Osteocyte (in vitro differentiated cells): ENCODE data around the gene TLCD3B. TPM values are rescaled to one million over a fixed set of nuclear protein-coding genes. Genes with fewer than 3 reads are reported as not detected.

ENCODE experiments used
- DNase-seq: peaks from one replicate; pipeline ENCODE4 v3.0.0; 2021; ENCODE audit warnings: mixed read lengths; ENCODE audit not compliant: unreplicated experiment; ENCODE audit errors: extremely low spot score
- H3K27ac Mint-ChIP-seq: one replicate; pipeline ENCODE4 v1.8.0; 2021; ENCODE audit warnings: mild to moderate bottlenecking, mixed read lengths; ENCODE audit not compliant: unreplicated experiment
- H3K27me3 Mint-ChIP-seq: one replicate; pipeline ENCODE4 v1.8.0; 2021; ENCODE audit warnings: mixed read lengths; ENCODE audit not compliant: unreplicated experiment
- H3K36me3 Mint-ChIP-seq: one replicate; pipeline ENCODE4 v1.8.0; 2021; ENCODE audit warnings: mixed read lengths; ENCODE audit not compliant: unreplicated experiment
- H3K4me1 Mint-ChIP-seq: one replicate; pipeline ENCODE4 v1.8.0; 2021; ENCODE audit warnings: mixed read lengths; ENCODE audit not compliant: unreplicated experiment
- H3K4me3 Mint-ChIP-seq: one replicate; pipeline ENCODE4 v1.8.0; 2021; ENCODE audit warnings: mild to moderate bottlenecking, moderate library complexity, mixed read lengths; ENCODE audit not compliant: unreplicated experiment
- H3K9me3 Mint-ChIP-seq: one replicate; pipeline ENCODE4 v1.8.0; 2021; ENCODE audit warnings: mixed read lengths; ENCODE audit not compliant: unreplicated experiment
- CTCF ChIP-seq: fragments of 200-600 bp; sonication (generic); IDR thresholded peaks from 2 replicates; pipeline ENCODE4 v1.5.0; 2021; ENCODE audit warnings: antibody characterized with exemption, mild to moderate bottlenecking, moderate library complexity
- total RNA-seq: library from RNA; stranded (reverse); gene quantifications from 2 replicates; pipeline ENCODE4 v1.2.1, GENCODE V29; 2021

Gene TLCD3B
- total RNA-seq, 1 donor from 2014 or later: 0.32 TPM

GRCh38 chr16:29990883-29991570, 40.0 kb downstream of the TLCD3B start:
- no peak for DNase-seq
- Mint-ChIP-seq H3K9me3 (no peaks in the 10 kb centered on the region), H3K36me3 (peaks cover 20% of the 10 kb centered on the region), H3K4me1 (peaks cover 13% of the 10 kb centered on the region), H3K4me3 (no peak overlapping the region), H3K27ac (no peak overlapping the region), H3K27me3 (no peaks in the 10 kb centered on the region)
- no peak for TF ChIP-seq CTCF

- no peaks in the 10 kb centered on the region for H3K9me3 Mint-ChIP-seq
- no peaks in the 10 kb centered on the region for H3K27me3 Mint-ChIP-seq
- H3K27ac Mint-ChIP-seq: no peak overlapping the region
- no peak for TF ChIP-seq CTCF
- no peak for DNase-seq
- peaks cover 26% of the 10 kb centered on the region for H3K36me3 Mint-ChIP-seq
- H3K4me1 Mint-ChIP-seq: peaks cover 10% of the 10 kb centered on the region
- H3K4me3 Mint-ChIP-seq: no peak overlapping the region
These were observed 41.0 kb downstream of the TLCD3B start for GRCh38 chr16:29990034-29990433.

DNA sequence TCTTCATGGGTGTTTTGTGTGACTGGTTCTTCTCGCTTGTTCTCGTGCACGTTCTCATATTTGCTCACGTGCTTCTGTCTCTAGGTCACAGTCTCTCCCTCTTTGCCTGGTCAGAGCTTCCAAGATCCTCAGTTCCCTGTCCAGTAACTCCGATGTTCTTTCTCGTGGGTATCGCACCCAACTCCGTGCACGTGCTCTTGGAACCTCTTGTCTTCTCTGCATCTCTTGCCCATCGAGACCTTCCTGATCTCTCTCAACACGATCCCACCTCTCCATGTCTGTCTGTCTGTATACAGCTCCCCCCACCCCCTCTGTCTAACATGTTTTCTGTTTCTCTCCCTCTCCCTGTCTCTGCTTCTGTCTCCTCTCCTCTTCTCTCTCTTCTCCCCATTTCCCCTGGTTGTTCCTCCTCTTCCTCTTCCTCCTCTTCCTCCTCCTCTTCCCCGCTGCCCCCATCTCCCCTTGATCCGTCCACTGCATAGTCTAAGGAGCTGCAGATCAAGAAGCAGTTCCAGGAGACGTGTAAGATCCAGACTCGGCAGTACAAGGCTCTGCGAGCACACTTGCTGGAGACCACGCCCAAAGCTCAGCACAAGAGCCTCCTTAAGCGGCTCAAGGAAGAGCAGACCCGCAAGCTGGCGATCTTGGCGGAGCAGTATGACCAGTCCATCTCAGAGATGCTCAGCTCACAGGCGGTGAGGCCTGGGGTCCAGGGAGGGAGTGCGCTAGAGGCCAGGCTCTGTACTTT, 41.8 kb downstream of the TLCD3B start:
- TF ChIP-seq CTCF: no peak
- no peak overlapping the region for H3K27ac Mint-ChIP-seq
- peaks cover 2% of the 10 kb centered on the region for H3K4me1 Mint-ChIP-seq
- no peaks in the 10 kb centered on the region for H3K9me3 Mint-ChIP-seq
- no peak for DNase-seq
- H3K4me3 Mint-ChIP-seq: no peak overlapping the region
- H3K36me3 Mint-ChIP-seq: peaks cover 30% of the 10 kb centered on the region
- H3K27me3 Mint-ChIP-seq: no peaks in the 10 kb centered on the region

- H3K4me3 Mint-ChIP-seq: no peak overlapping the region
- H3K36me3 Mint-ChIP-seq: peaks cover 37% of the 10 kb centered on the region
- no peak overlapping the region for H3K27ac Mint-ChIP-seq
These were observed 42.6 kb downstream of the TLCD3B start for GRCh38 chr16:29988346-29989075.

More at GRCh38 chr16:29988346-29989075, 42.6 kb downstream of the TLCD3B start:
- DNase-seq: no peak
- no peaks in the 10 kb centered on the region for H3K27me3 Mint-ChIP-seq
- H3K9me3 Mint-ChIP-seq: no peaks in the 10 kb centered on the region
- H3K4me1 Mint-ChIP-seq: no peaks in the 10 kb centered on the region
- no peak for TF ChIP-seq CTCF
